Right lobe of liver (tissue), 4 donors: ENCODE results near the gene HLA-E.
"Not testable (repeated sequence)": the region's sequence is repeated elsewhere in the genome, so short reads cannot be mapped to it uniquely, and the experiment has no call there.

ENCODE experiments used
- CTCF ChIP-seq, 4 donors: fragments of 200-600 bp in 3 of 4; fragments of 450-650 bp in 1 of 4; IDR thresholded peaks; one replicate each; pipeline versions ENCODE4 v1.5.1 to v1.8.0; 2016 to 2022; ENCODE audit warnings: antibody characterized with exemption in 4 of 4, mild to moderate bottlenecking in 2 of 4
- POLR2A ChIP-seq: fragments of 450-650 bp; IDR thresholded peaks from one replicate; pipeline ENCODE4 v1.6.1; 2017; ENCODE audit warnings: antibody characterized with exemption, mild to moderate bottlenecking
- donor health status: DM: no; HTN: no; CAD: no.
- donor health status: DM: no; HTN: no; CAD: no.
- donor health status: DM: no; HTN: yes; CAD: no.

- TF ChIP-seq CTCF (IDR thresholded peaks at IDR 0.05); POLR2A: not testable (repeated sequence)
Measured at GRCh38 chr6:30498705-30499104, 9.4 kb downstream of the HLA-E start.
